RWPE1 (cell line): Measurements from ENCODE around the gene LEF1.

ENCODE experiments used
- CTCF ChIA-PET: fragments of 350-600 bp; sonication (Branson Sonifier 250); formaldehyde crosslinking; extraction: SDS; loops from one replicate; lab custom pipeline; 2021; lab: Yijun Ruan, JAX
- POLR2A ChIA-PET: fragments of 400-600 bp; formaldehyde crosslinking; extraction: SDS; loops from one replicate; lab custom pipeline; 2020; ENCODE audit warnings: antibody characterized with exemption; ENCODE audit not compliant: low non-redundant PET; lab: Yijun Ruan, JAX
- DNase-seq: peaks from one replicate; pipeline ENCODE4 v3.0.0; 2012; ENCODE audit warnings: low spot score
- H3K27ac ChIP-seq: fragments of 450-650 bp; 2 replicates; pipeline ENCODE4 v1.5.1; 2017
- CTCF ChIP-seq: fragments of 450-650 bp; conservative IDR thresholded peaks from 2 replicates; pipeline ENCODE4 v1.5.1; 2017; ENCODE audit warnings: low read depth, mild to moderate bottlenecking

Gene LEF1

GRCh38 chr4:108048157-108048556, 120.6 kb downstream of the LEF1 start:
- ChIA-PET POLR2A (no interaction called here), CTCF (interaction anchor here (0.5 kb wide), 1 partner anchor 525 kb away, joined by 6 read pairs; no protein-coding TSS in a partner anchor)
- H3K27ac ChIP-seq, result no peak overlapping the region
- TF ChIP-seq CTCF, result no peak
- DNase-seq, result no peak

GRCh38 chr4:108047199-108047598, 121.5 kb downstream of the LEF1 start:
- POLR2A ChIA-PET, result no interaction called here
- TF ChIP-seq CTCF, result no peak
- no peak overlapping the region for H3K27ac ChIP-seq
- no peak for DNase-seq
- CTCF ChIA-PET, result interaction anchor here (0.5 to 0.6 kb wide), 2 partner anchors 28 to 435 kb away, joined by 3 to 6 read pairs; no protein-coding TSS in a partner anchor

GRCh38 chr4:108045687-108046024, 123.1 kb downstream of the LEF1 start:
- ChIA-PET POLR2A (no interaction called here), CTCF (interaction anchor here (0.5 kb wide), 1 partner anchor 527 kb away, joined by 3 read pairs; no protein-coding TSS in a partner anchor)

GRCh38 chr4:108044951-108045686, 123.6 kb downstream of the LEF1 start:
- ChIA-PET CTCF (interaction anchor here (0.5 kb wide), 1 partner anchor 528 kb away, joined by 3 read pairs; no protein-coding TSS in a partner anchor), POLR2A (no interaction called here)
- no peak for TF ChIP-seq CTCF
- H3K27ac ChIP-seq, result no peak overlapping the region
- peak; percentile 41 for DNase-seq

More at GRCh38 chr4:108045687-108046024, 123.1 kb downstream of the LEF1 start:
- no peak overlapping the region for H3K27ac ChIP-seq
- TF ChIP-seq CTCF, result no peak
- no peak for DNase-seq

GRCh38 chr4:108043526-108043925, 125.2 kb downstream of the LEF1 start:
- no peak for TF ChIP-seq CTCF
- DNase-seq, result no peak
- H3K27ac ChIP-seq, result no peak overlapping the region
- POLR2A ChIA-PET, result no interaction called here
- CTCF ChIA-PET, result no interaction called here

GRCh38 chr4:108042927-108043326, 125.8 kb downstream of the LEF1 start:
- H3K27ac ChIP-seq, result no peak overlapping the region
- ChIA-PET POLR2A (no interaction called here), CTCF (no interaction called here)
- TF ChIP-seq CTCF, result no peak
- no peak for DNase-seq
